HG03103 (cell line): ENCODE results near the gene GADD45GIP1.

Experiments used
- ATAC-seq: cut with Tn5 transposase; IDR thresholded peaks from one replicate; pipeline ENCODE4 v1.9.1; 2021; ENCODE audit warnings: low read depth; ENCODE audit not compliant: unreplicated experiment

The GADD45GIP1 gene

GRCh38 chr19:12913851-12914690 lies 43.0 kb downstream of the GADD45GIP1 start:
- no peak for ATAC-seq

- ATAC-seq, result no peak
Measured at GRCh38 chr19:12913011-12913561, 43.9 kb downstream of the GADD45GIP1 start.

- ATAC-seq, result no peak
Measured at GRCh38 chr19:12912571-12912970, 44.5 kb downstream of the GADD45GIP1 start.

- ATAC-seq, result no peak
Measured at GRCh38 chr19:12907166-12907565, 49.9 kb downstream of the GADD45GIP1 start.
